Frontal cortex (tissue), 4 donors: ENCODE data around the gene CIB4. TPM values are rescaled to one million over a fixed set of nuclear protein-coding genes. Genes with fewer than 3 reads are reported as not detected.

Experiments used
- DNase-seq, 2 donors: peaks; one replicate each; pipeline ENCODE4 v3.0.0; 2012; ENCODE audit warnings: low spot score in 2 of 2
- FAIRE-seq: peaks from 2 replicates; lab custom pipeline; 2012; peaks lifted over from hg19 to GRCh38; lab: Jason Lieb, UNC
- total RNA-seq: library from RNA; depleted of rRNA; stranded (reverse); fragments of >200 nt; gene quantifications from one replicate; pipeline ENCODE4 v1.2.3, GENCODE V29; 2014
- donor health status: control.
- donor health status: control.
- donor health status: control.

The CIB4 gene
- total RNA-seq, 1 donor from 2014 or later, result not detected

- DNase-seq (no peak), FAIRE-seq (no peak)
Measured at GRCh38 chr2:26590508-26590907, 50.7 kb downstream of the CIB4 start.

GRCh38 chr2:26588576-26588975 lies 52.6 kb downstream of the CIB4 start:
- no peak for FAIRE-seq

GRCh38 chr2:26587994-26588393 lies 53.2 kb downstream of the CIB4 start:
- no peak for FAIRE-seq
- DNase-seq, result no peak

More at GRCh38 chr2:26588576-26588975, 52.6 kb downstream of the CIB4 start:
- no peak for DNase-seq

GRCh38 chr2:26585966-26586365 lies 55.2 kb downstream of the CIB4 start:
- FAIRE-seq, result no peak
- no peak for DNase-seq

GRCh38 chr2:26585100-26585499 lies 56.1 kb downstream of the CIB4 start:
- DNase-seq (no peak), FAIRE-seq (no peak)

GRCh38 chr2:26584656-26585055 lies 56.5 kb downstream of the CIB4 start:
- no peak for FAIRE-seq
- DNase-seq, result no peak

GRCh38 chr2:26584191-26584590 lies 57.0 kb downstream of the CIB4 start:
- no peak for DNase-seq
- no peak for FAIRE-seq

GRCh38 chr2:26583381-26583911 lies 57.7 kb downstream of the CIB4 start:
- no peak for DNase-seq

GRCh38 chr2:26582890-26583289 lies 58.3 kb downstream of the CIB4 start:
- DNase-seq, result no peak

More at GRCh38 chr2:26583381-26583911, 57.7 kb downstream of the CIB4 start:
- FAIRE-seq, result no peak

GRCh38 chr2:26581991-26582842 lies 58.9 kb downstream of the CIB4 start:
- DNase-seq, result no peak
- FAIRE-seq, result no peak

More at GRCh38 chr2:26582890-26583289, 58.3 kb downstream of the CIB4 start:
- FAIRE-seq, result no peak

GRCh38 chr2:26581266-26581990 lies 59.7 kb downstream of the CIB4 start:
- FAIRE-seq (no peak), DNase-seq (no peak)

- no peak for FAIRE-seq
- DNase-seq, result no peak
Measured at GRCh38 chr2:26580751-26581150, 60.4 kb downstream of the CIB4 start.

GRCh38 chr2:26580151-26580550 lies 61.0 kb downstream of the CIB4 start:
- FAIRE-seq (no peak), DNase-seq (no peak)

GRCh38 chr2:26579723-26580040 lies 61.5 kb downstream of the CIB4 start:
- no peak for FAIRE-seq
- DNase-seq, result no peak

GRCh38 chr2:26579025-26579722 lies 62.0 kb downstream of the CIB4 start:
- FAIRE-seq, result no peak
- DNase-seq, result no peak

- FAIRE-seq, result no peak
- no peak for DNase-seq
Measured at GRCh38 chr2:26578581-26578980, 62.6 kb downstream of the CIB4 start.

- no peak for FAIRE-seq
- DNase-seq, result no peak
Measured at GRCh38 chr2:26578113-26578458, 63.1 kb downstream of the CIB4 start.

- FAIRE-seq (no peak), DNase-seq (peak; percentile 42 to 82)
Measured at GRCh38 chr2:26577442-26578112, 63.6 kb downstream of the CIB4 start.

GRCh38 chr2:26576565-26577441 lies 64.4 kb downstream of the CIB4 start:
- no peak for DNase-seq
- FAIRE-seq, result no peak
